Loucy (cell line): Measurements from ENCODE around the gene GNLY.

ENCODE experiments used
- H2AFZ ChIP-seq: fragments of 200-600 bp; sonication (generic); 2 replicates; pipeline ENCODE4 v1.6.0; 2016; ENCODE audit warnings: antibody characterized with exemption, mild to moderate bottlenecking, low read length, moderate library complexity
- H3F3A ChIP-seq: fragments of 200-600 bp; 2 replicates; pipeline ENCODE4 v1.6.0; 2016; ENCODE audit warnings: antibody characterized with exemption, low read depth, mild to moderate bottlenecking
- H3K27me3 ChIP-seq: fragments of 200-600 bp; sonication (generic); 2 replicates; pipeline ENCODE4 v1.6.1; 2014; ENCODE audit warnings: low read length, mild to moderate bottlenecking; ENCODE audit not compliant: insufficient read depth, poor library complexity, severe bottlenecking
- H3K36me3 ChIP-seq: fragments of 200-600 bp; sonication (generic); 2 replicates; pipeline ENCODE4 v1.6.1; 2016; ENCODE audit warnings: low read length; ENCODE audit not compliant: insufficient read depth
- H3K4me1 ChIP-seq: fragments of 200-600 bp; sonication (generic); 2 replicates; pipeline ENCODE4 v1.5.1; 2014; ENCODE audit warnings: low read length, mild to moderate bottlenecking; ENCODE audit not compliant: insufficient read depth, poor library complexity, severe bottlenecking
- H3K4me2 ChIP-seq: fragments of 200-600 bp; sonication (generic); 2 replicates; pipeline ENCODE4 v1.6.0; 2014; ENCODE audit warnings: antibody characterized with exemption, low read length, low read depth, mild to moderate bottlenecking; ENCODE audit not compliant: poor library complexity, severe bottlenecking
- H3K4me3 ChIP-seq: fragments of 200-600 bp; sonication (generic); 2 replicates; pipeline ENCODE4 v1.5.1; 2014; ENCODE audit warnings: low read length, mild to moderate bottlenecking, mixed read lengths; ENCODE audit not compliant: poor library complexity, severe bottlenecking
- H3K79me2 ChIP-seq: fragments of 200-600 bp; sonication (generic); 2 replicates; pipeline ENCODE4 v1.6.1; 2014; ENCODE audit warnings: low read length; ENCODE audit not compliant: insufficient read depth
- H3K9ac ChIP-seq: fragments of 200-600 bp; sonication (generic); 2 replicates; pipeline ENCODE4 v1.6.0; 2014; ENCODE audit warnings: mild to moderate bottlenecking, low read depth, low read length, moderate library complexity; ENCODE audit not compliant: poor library complexity, severe bottlenecking
- H3K9me2 ChIP-seq: fragments of 200-600 bp; sonication (generic); replicated peaks from 2 replicates; pipeline ENCODE4 v1.6.1; 2016; ENCODE audit warnings: low read depth, low read length, mixed read lengths
- H3K9me3 ChIP-seq: fragments of 200-600 bp; sonication (generic); 2 replicates; pipeline ENCODE4 v1.6.1; 2014; ENCODE audit warnings: mild to moderate bottlenecking, antibody characterized with exemption, low read length, low read depth; ENCODE audit not compliant: insufficient read depth
- H4K20me1 ChIP-seq: fragments of 200-600 bp; sonication (generic); 2 replicates; pipeline ENCODE4 v1.6.0; 2014; ENCODE audit warnings: antibody characterized with exemption, low read length, mild to moderate bottlenecking; ENCODE audit not compliant: insufficient read depth, poor library complexity, severe bottlenecking
- EZH2phosphoT487 ChIP-seq: fragments of 200-600 bp; IDR thresholded peaks from 2 replicates; pipeline ENCODE4 v1.6.1; 2018; ENCODE audit warnings: antibody characterized with exemption, mild to moderate bottlenecking, moderate library complexity, borderline replicate concordance
- TF ChIP-seq, protein P1 (sequence below): fragments of 200-600 bp; sonication (generic); conservative IDR thresholded peaks from 2 replicates; pipeline ENCODE4 v1.5.1; 2014; ENCODE audit warnings: mild to moderate bottlenecking, antibody characterized with exemption, low read length

Gene GNLY

DNA sequence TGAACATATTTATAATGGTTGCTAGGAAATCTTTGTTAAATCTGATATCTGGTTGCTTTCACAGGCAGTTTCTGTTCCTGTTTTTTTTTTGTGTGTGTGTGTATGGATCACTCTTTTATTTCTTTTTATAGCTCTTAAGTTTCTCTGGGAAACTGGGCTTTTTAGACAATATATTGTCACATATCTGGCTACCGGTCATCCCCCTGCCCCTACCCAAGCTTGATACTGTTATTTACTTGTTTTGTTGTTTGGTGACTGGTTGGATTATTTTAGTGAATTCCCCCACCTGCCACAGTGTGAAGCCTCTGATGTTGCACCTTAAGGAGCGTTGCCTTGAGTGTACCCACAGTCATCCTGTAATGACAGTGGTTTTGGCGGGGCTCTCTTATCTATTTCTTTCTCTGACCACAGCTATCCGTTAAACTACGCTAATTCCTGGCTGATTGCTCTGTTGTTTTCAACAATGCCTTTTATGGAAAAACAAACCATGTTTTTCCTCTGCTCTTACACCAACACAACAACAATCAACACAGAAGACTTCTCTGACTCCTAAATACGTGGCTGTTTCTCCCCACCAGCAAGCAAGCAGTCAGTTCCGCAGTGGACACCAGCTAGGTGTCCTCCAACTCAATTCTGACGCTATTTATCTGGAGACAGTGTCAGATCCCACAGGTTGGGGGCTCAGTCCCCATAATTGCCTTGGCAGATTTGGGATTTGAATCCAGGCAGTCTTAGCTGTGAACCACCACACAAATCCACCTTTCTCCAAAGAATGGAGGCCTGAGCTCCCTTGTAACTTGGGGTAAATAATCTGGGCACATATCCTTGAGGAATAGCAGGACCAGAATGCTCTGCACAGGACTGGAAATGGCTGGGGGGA, 10.9 kb downstream of the GNLY start:
- Histone ChIP-seq H3K36me3 (no peaks in the 10 kb centered on the region), H3K9me3 (no peaks in the 10 kb centered on the region), H3K4me3 (no peak overlapping the region), H3F3A (no peaks in the 10 kb centered on the region), H4K20me1 (no peaks in the 10 kb centered on the region), H2AFZ (no peak overlapping the region), H3K27me3 (no peaks in the 10 kb centered on the region), H3K9me2 (no peaks in the 10 kb centered on the region), H3K79me2 (no peaks in the 10 kb centered on the region), H3K4me2 (no peak overlapping the region), H3K9ac (no peak overlapping the region), H3K4me1 (peaks cover 8% of the 10 kb centered on the region)
- TF ChIP-seq EZH2phosphoT487: no peak
- TF ChIP-seq, protein P1, sequence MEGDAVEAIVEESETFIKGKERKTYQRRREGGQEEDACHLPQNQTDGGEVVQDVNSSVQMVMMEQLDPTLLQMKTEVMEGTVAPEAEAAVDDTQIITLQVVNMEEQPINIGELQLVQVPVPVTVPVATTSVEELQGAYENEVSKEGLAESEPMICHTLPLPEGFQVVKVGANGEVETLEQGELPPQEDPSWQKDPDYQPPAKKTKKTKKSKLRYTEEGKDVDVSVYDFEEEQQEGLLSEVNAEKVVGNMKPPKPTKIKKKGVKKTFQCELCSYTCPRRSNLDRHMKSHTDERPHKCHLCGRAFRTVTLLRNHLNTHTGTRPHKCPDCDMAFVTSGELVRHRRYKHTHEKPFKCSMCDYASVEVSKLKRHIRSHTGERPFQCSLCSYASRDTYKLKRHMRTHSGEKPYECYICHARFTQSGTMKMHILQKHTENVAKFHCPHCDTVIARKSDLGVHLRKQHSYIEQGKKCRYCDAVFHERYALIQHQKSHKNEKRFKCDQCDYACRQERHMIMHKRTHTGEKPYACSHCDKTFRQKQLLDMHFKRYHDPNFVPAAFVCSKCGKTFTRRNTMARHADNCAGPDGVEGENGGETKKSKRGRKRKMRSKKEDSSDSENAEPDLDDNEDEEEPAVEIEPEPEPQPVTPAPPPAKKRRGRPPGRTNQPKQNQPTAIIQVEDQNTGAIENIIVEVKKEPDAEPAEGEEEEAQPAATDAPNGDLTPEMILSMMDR: no peak

DNA sequence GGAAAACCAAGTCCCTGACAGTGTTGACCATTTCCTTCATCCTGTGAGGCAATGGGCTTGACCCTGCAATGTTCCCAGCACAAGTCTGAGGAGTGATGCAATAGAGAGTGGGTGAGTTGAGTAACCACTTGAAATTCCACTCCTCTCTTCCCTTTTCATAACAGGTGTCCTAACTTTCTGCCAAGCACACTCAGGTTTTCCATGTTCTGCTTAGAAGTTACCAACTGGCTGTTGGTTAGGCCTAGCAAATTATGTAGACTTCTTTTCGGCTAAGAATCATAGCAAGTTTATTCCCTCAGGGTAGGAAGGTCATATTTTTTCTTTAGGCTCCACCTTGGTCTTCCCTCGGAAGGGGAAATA, 11.5 kb downstream of the GNLY start:
- Histone ChIP-seq H3K9me3 (no peaks in the 10 kb centered on the region), H2AFZ (no peak overlapping the region), H3K4me2 (no peak overlapping the region), H3K9me2 (no peaks in the 10 kb centered on the region), H4K20me1 (no peaks in the 10 kb centered on the region), H3K79me2 (no peaks in the 10 kb centered on the region), H3K27me3 (no peaks in the 10 kb centered on the region), H3K4me3 (no peak overlapping the region), H3K4me1 (peaks cover 8% of the 10 kb centered on the region), H3K36me3 (no peaks in the 10 kb centered on the region), H3F3A (no peaks in the 10 kb centered on the region), H3K9ac (no peak overlapping the region)
- TF ChIP-seq, protein P1: no peak
- no peak for TF ChIP-seq EZH2phosphoT487

DNA sequence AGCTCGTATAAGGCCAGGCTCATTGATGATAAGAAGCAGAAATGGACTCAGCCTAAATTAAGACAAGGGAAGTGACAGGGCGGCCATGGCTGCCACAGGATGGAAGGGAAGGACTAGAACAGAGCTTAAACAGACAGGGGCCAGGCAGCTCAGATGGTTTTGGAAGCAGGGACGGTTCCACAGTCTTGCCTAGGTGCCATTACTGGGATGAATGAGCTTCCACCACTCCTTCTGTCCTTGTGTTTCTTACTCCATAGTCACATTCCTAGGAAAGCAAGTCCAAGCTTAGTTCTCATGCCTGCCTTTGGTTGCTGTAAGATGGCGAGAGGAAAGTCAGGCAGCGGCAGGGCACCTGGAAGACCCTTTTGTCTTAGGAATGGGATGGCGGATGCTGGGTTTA, 11.9 kb downstream of the GNLY start:
- Histone ChIP-seq H3K4me3 (no peak overlapping the region), H3K79me2 (no peaks in the 10 kb centered on the region), H2AFZ (no peak overlapping the region), H3K9me2 (no peaks in the 10 kb centered on the region), H3K4me1 (peaks cover 8% of the 10 kb centered on the region), H3K4me2 (no peak overlapping the region), H3K36me3 (no peaks in the 10 kb centered on the region), H3K9ac (no peak overlapping the region), H4K20me1 (no peaks in the 10 kb centered on the region), H3F3A (no peaks in the 10 kb centered on the region), H3K27me3 (no peaks in the 10 kb centered on the region), H3K9me3 (no peaks in the 10 kb centered on the region)
- TF ChIP-seq, protein P1: no peak
- TF ChIP-seq EZH2phosphoT487: no peak
